GM10248 (cell line): Measurements from ENCODE around the gene DNAH17.

Experiments
- CTCF ChIA-PET: fragments of 300-600 bp; sonication (Branson Sonifier 250); formaldehyde crosslinking; extraction: SDS; loops from one replicate; lab custom pipeline; 2021; ENCODE audit warnings: antibody characterized with exemption; lab: Yijun Ruan, JAX
- POLR2A ChIA-PET: fragments of 350-650 bp; sonication (Branson Sonifier 250); formaldehyde crosslinking; extraction: SDS; loops from one replicate; lab custom pipeline; 2020; ENCODE audit warnings: antibody characterized with exemption; lab: Yijun Ruan, JAX
- DNase-seq: peaks from one replicate; pipeline ENCODE4 v3.0.0; 2012; ENCODE audit errors: extremely low spot score
- CTCF ChIP-seq: IDR thresholded peaks from 2 replicates; pipeline ENCODE4 v1.5.1; 2012; ENCODE audit warnings: mild to moderate bottlenecking, low read depth; ENCODE audit errors: extremely low read depth, missing control alignments, control extremely low read depth

The DNAH17 gene

DNA sequence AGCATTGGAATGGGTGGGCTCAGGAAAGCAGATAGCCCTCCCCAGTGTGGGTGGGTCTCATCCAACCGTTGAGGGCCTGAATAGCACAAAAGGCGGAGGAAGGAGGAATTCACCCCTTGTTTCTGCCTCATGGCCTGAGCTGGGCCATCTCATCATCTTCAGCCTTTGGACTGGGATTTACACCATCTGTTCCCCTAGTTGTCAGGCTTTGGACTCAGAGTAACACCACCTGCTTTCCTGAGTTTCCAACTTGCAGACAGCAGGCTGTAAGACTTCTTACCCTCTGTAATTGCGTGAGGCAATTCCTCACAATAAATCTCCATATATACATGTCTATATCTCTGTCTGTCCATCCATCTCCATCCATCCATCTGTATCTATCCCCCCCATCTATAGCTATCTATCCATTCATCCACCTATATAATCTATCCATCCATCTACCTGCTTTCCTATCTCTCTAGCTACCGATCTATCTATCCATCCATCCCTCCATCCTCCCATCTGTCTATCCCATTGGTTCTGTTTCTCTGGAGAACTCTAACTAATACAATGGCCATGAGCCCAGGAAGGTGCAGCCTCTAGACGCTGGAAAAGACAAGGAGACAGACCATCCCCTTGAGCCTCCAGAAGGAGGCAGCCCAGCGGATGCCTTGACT, 21.3 kb downstream of the DNAH17 start:
- TF ChIP-seq CTCF, result no peak
- CTCF ChIA-PET, result no interaction called here
- DNase-seq, result no peak
- POLR2A ChIA-PET, result no interaction called here

DNA sequence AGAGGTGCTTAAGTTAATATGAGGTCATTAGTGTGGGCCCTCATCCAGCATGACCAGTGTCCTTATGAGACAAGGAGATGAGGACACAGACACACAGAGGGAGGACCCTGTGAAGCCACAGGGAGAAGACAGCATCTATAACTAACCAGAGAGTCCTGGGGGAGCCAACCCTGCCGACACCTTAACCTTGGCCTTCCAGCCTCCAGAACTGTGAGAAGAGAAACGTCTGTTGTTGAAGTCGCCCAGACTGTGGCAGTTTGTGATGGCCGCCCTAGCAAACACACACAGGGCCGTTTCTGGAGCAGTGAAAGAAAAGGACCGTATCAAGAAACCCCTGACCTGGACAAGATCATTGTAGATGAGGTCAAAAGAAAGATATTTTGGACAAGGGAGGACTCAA, 26.7 kb downstream of the DNAH17 start:
- ChIA-PET POLR2A (no interaction called here), CTCF (no interaction called here)
- DNase-seq, result no peak
- no peak for TF ChIP-seq CTCF

GRCh38 chr17:78548725-78549124, 28.5 kb downstream of the DNAH17 start:
- ChIA-PET CTCF (interaction anchor here (1.2 kb wide), 1 partner anchor 38 kb away, joined by 3 read pairs; no protein-coding TSS in a partner anchor), POLR2A (no interaction called here)
- no peak for TF ChIP-seq CTCF
- DNase-seq, result no peak

GRCh38 chr17:78547035-78547434, 30.2 kb downstream of the DNAH17 start:
- POLR2A ChIA-PET, result no interaction called here
- TF ChIP-seq CTCF, result no peak

GRCh38 chr17:78546476-78546875, 30.7 kb downstream of the DNAH17 start:
- no peak for DNase-seq
- CTCF ChIA-PET, result no interaction called here
- TF ChIP-seq CTCF, result no peak
- POLR2A ChIA-PET, result no interaction called here

More at GRCh38 chr17:78547035-78547434, 30.2 kb downstream of the DNAH17 start:
- CTCF ChIA-PET, result no interaction called here
- no peak for DNase-seq

DNA sequence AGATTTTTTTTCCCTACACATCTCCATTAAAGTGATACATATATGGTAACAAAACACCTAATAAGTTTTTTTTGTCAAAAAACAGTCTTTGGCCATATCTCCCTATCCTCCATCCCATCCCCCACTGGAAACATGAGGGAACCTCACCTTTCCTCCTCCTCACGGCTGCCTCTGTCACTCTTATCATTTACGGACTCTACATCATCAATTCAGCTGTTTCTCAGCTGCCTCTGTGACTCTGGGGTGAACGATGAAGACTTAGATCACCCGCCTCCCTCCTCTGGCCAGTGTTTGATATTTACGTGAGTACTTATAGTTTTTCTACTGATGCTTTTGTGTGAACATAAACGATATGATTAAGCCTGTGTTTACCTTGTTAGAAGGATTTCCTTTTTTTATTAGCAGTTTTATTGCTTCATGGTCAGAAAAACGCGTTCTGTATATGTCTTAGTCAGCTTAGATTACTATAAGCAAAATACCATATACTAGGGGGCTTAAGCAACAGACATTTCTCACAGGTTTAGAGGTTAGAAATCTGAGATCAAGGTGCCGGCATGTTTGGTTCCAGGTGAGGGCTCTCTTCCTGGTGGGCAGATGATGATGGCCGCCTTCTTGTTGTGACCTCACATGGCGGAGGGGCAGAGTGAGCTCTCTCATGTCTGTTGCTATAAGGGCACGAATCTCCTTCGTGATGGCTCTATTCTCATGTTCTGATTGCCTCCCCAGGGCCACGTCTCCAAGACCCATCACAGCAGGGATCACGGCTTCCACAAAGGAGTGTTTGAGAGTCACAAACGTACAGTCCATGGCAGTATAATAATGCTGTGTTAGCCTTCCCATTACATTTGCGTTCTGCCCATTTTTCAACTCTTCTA, 32.1 kb downstream of the DNAH17 start:
- ChIA-PET CTCF (interaction anchor here (1.1 to 1.4 kb wide), 2 partner anchors 34 to 48 kb away, joined by 3 read pairs; no protein-coding TSS in a partner anchor), POLR2A (no interaction called here)
- TF ChIP-seq CTCF, result no peak

More for the DNA sequence above, 32.1 kb downstream of the DNAH17 start:
- DNase-seq, result no peak
